Muscle layer of colon (tissue), 2 donors: ENCODE results near the gene PDXDC1.
"Not testable (repeated sequence)": the region's sequence is repeated elsewhere in the genome, so short reads cannot be mapped to it uniquely, and the experiment has no call there.

ENCODE experiments used
- H3K27ac ChIP-seq: one replicate; pipeline ENCODE4 v1.7.0; 2013; ENCODE audit warnings: low read depth, mild to moderate bottlenecking, low read length, moderate library complexity
- H3K27me3 ChIP-seq, 2 donors: one replicate each; pipeline ENCODE4 v1.7.0; 2013; ENCODE audit warnings: low read length in 2 of 2, mild to moderate bottlenecking in 2 of 2; ENCODE audit not compliant: insufficient read depth in 2 of 2, control insufficient read depth in 1 of 2
- H3K36me3 ChIP-seq: one replicate; pipeline ENCODE4 v1.7.0; 2013; ENCODE audit warnings: mild to moderate bottlenecking, low read length; ENCODE audit not compliant: insufficient read depth
- H3K4me1 ChIP-seq: one replicate; pipeline ENCODE4 v1.7.0; 2013; ENCODE audit warnings: mild to moderate bottlenecking, low read length; ENCODE audit not compliant: insufficient read depth
- H3K4me3 ChIP-seq, 2 donors: one replicate each; pipeline ENCODE4 v1.7.0; 2013; ENCODE audit warnings: low read length in 2 of 2, low read depth in 1 of 2, mild to moderate bottlenecking in 1 of 2, moderate library complexity in 1 of 2
- H3K9ac ChIP-seq: one replicate; pipeline ENCODE4 v1.7.0; 2013; ENCODE audit warnings: low read length
- H3K9me3 ChIP-seq: one replicate; pipeline ENCODE4 v1.7.0; 2013; ENCODE audit warnings: mild to moderate bottlenecking, low read length
- donor health status: abdominal sarcoma.
- donor health status: Adenocarcinoma of cecum.

PDXDC1 gene

GRCh38 chr16:15135483-15136360, 160.9 kb downstream of the PDXDC1 start:
- not testable (repeated sequence) for H3K27me3 ChIP-seq, H3K36me3 ChIP-seq, H3K4me1 ChIP-seq, H3K4me3 ChIP-seq, H3K9me3 ChIP-seq, H3K27ac ChIP-seq, H3K9ac ChIP-seq

- H3K27ac ChIP-seq, H3K9me3 ChIP-seq, H3K4me3 ChIP-seq, H3K36me3 ChIP-seq, H3K27me3 ChIP-seq, H3K9ac ChIP-seq, H3K4me1 ChIP-seq: not testable (repeated sequence)
Observed at GRCh38 chr16:15137514-15137913, 162.7 kb downstream of the PDXDC1 start.

- not testable (repeated sequence) for H3K27me3 ChIP-seq, H3K36me3 ChIP-seq, H3K9me3 ChIP-seq, H3K9ac ChIP-seq, H3K4me3 ChIP-seq
- Histone ChIP-seq H3K4me1 (peaks cover 22% of the 10 kb centered on the region), H3K27ac (peak overlapping the region; percentile 68)
Observed at GRCh38 chr16:15140444-15141365, 165.9 kb downstream of the PDXDC1 start.

- Histone ChIP-seq H3K27me3 (no peaks in the 10 kb centered on the region), H3K9ac (peak overlapping the region; percentile 27), H3K9me3 (no peaks in the 10 kb centered on the region), H3K27ac (peak overlapping the region; percentile 77), H3K4me3 (no peak overlapping the region), H3K4me1 (peaks cover 30% of the 10 kb centered on the region), H3K36me3 (no peaks in the 10 kb centered on the region)
Observed at GRCh38 chr16:15141586-15141985, 166.8 kb downstream of the PDXDC1 start.

GRCh38 chr16:15142107-15142890, 167.5 kb downstream of the PDXDC1 start:
- peak overlapping the region; percentile 77 for H3K27ac ChIP-seq
- H3K9me3 ChIP-seq = not testable (repeated sequence)

GRCh38 chr16:15142891-15143600, 168.2 kb downstream of the PDXDC1 start:
- not testable (repeated sequence) for H3K27me3 ChIP-seq, H3K9ac ChIP-seq, H3K36me3 ChIP-seq, H3K9me3 ChIP-seq, H3K4me3 ChIP-seq
- Histone ChIP-seq H3K27ac (peak overlapping the region; percentile 93), H3K4me1 (peaks cover 39% of the 10 kb centered on the region)

More at GRCh38 chr16:15142107-15142890, 167.5 kb downstream of the PDXDC1 start:
- not testable (repeated sequence) for H3K27me3 ChIP-seq, H3K4me3 ChIP-seq, H3K9ac ChIP-seq, H3K36me3 ChIP-seq
- peaks cover 36% of the 10 kb centered on the region for H3K4me1 ChIP-seq

- not testable (repeated sequence) for H3K27me3 ChIP-seq, H3K9me3 ChIP-seq, H3K36me3 ChIP-seq
- Histone ChIP-seq H3K4me1 (peaks cover 39% of the 10 kb centered on the region), H3K9ac (peak overlapping the region; percentile 44), H3K27ac (peak overlapping the region; percentile 93), H3K4me3 (peak overlapping the region; percentile 8 to 14)
Observed at GRCh38 chr16:15143601-15144091, 168.8 kb downstream of the PDXDC1 start.

GRCh38 chr16:15144092-15144631, 169.3 kb downstream of the PDXDC1 start:
- not testable (repeated sequence) for H3K27me3 ChIP-seq, H3K9me3 ChIP-seq, H3K36me3 ChIP-seq
- Histone ChIP-seq H3K9ac (peak overlapping the region; percentile 44), H3K4me1 (peaks cover 39% of the 10 kb centered on the region), H3K4me3 (peak overlapping the region; percentile 8 to 14), H3K27ac (peak overlapping the region; percentile 93)

- not testable (repeated sequence) for H3K36me3 ChIP-seq, H3K9me3 ChIP-seq, H3K27me3 ChIP-seq
- Histone ChIP-seq H3K4me1 (peaks cover 39% of the 10 kb centered on the region), H3K27ac (peak overlapping the region; percentile 91), H3K4me3 (peak overlapping the region in 1 of 2 donors; percentile 14), H3K9ac (peak overlapping the region; percentile 44)
Observed at GRCh38 chr16:15144781-15145417, 170.1 kb downstream of the PDXDC1 start.
